ENCODE measurements around the gene PSD2. TPM values are rescaled to one million over a fixed set of nuclear protein-coding genes. Genes with fewer than 3 reads are reported as not detected.

PSD2 gene
- total and polyA plus RNA-seq, 2 of the 13 experiments (the other 11 are each of a cell fraction or from before 2014, with no cell fraction given), result 0.07 TPM; not detected in 1

- TF ChIP-seq ZNF24 (IDR thresholded peaks at IDR 0.05) (no peak), ZNF430 (CRISPR knock-in tag; IDR thresholded peaks at IDR 0.05) (no peak), ISL2 (CRISPR knock-in tag; IDR thresholded peaks at IDR 0.05) (no peak), FIP1L1 (IDR thresholded peaks at IDR 0.05; ENCODE audit: borderline replicate concordance, insufficient read depth, low read depth, low read length) (no peak), ARNT (IDR thresholded peaks at IDR 0.05) (no peak), XRCC5 (optimal IDR thresholded peaks at IDR 0.05; ENCODE audit: low read length) (no peak), ZNF292 (CRISPR knock-in tag; IDR thresholded peaks at IDR 0.05; ENCODE audit: borderline replicate concordance, low read depth) (no peak), ATRX (CRISPR knock-in tag; IDR thresholded peaks at IDR 0.05; ENCODE audit: borderline replicate concordance) (no peak), TBX2 (CRISPR knock-in tag; IDR thresholded peaks at IDR 0.05; ENCODE audit: borderline replicate concordance) (peak; percentile 26; the same call in 1 of the 2 replicates), SRY (CRISPR knock-in tag; IDR thresholded peaks at IDR 0.05) (no peak), GATAD2A (CRISPR knock-in tag; IDR thresholded peaks at IDR 0.05) (no peak), ZKSCAN1 (IDR thresholded peaks at IDR 0.05; ENCODE audit: low read length) (no peak), HDAC1 (CRISPR knock-in tag; IDR thresholded peaks at IDR 0.05) (peak; percentile 53; the same call in 1 of the 2 replicates), ZBTB40 (IDR thresholded peaks at IDR 0.05) (no peak), ZBTB40 (CRISPR knock-in tag; IDR thresholded peaks at IDR 0.05) (no peak), TAF1 (CRISPR knock-in tag; IDR thresholded peaks at IDR 0.05) (no peak), ZC3H4 (CRISPR knock-in tag; IDR thresholded peaks at IDR 0.05; ENCODE audit: borderline replicate concordance) (no peak), MED13 (CRISPR knock-in tag; IDR thresholded peaks at IDR 0.05) (no peak), MEF2D (CRISPR knock-in tag; IDR thresholded peaks at IDR 0.05) (no peak), ZFYVE20 (CRISPR knock-in tag; IDR thresholded peaks at IDR 0.05; ENCODE audit: borderline replicate concordance, low read depth) (no peak), IKZF5 (CRISPR knock-in tag; IDR thresholded peaks at IDR 0.05) (no peak), RXRA (CRISPR knock-in tag; IDR thresholded peaks at IDR 0.05) (0 out of 2 replicates have a peak, but pooled peaks have one; percentile 48), PREB (CRISPR knock-in tag; IDR thresholded peaks at IDR 0.05) (no peak)
Observed at GRCh38 chr5:139767960-139768359, 27.6 kb upstream of the PSD2 start (continued).

All from HepG2 (cell line).